GM18505 (cell line): Measurements from ENCODE around the gene PFN1.
A peak's percentile ranks its signal among the peaks of the same experiment; 100 is the strongest.

ENCODE experiments used
- ATAC-seq: cut with Tn5 transposase; IDR thresholded peaks from one replicate; pipeline ENCODE4 v1.9.1; 2021; ENCODE audit not compliant: unreplicated experiment
- POLR2A ChIP-seq: IDR thresholded peaks from 4 replicates; pipeline ENCODE4 v1.6.1; 2011; ENCODE audit warnings: borderline replicate concordance; ENCODE audit not compliant: insufficient read depth, insufficient read length; ENCODE audit errors: extremely low read depth

The PFN1 gene

GRCh38 chr17:4948166-4948930, at the start of gene PFN1:
Gene PFN1, minus strand, starts transcription at chr17:4948530. Its CDS starts 136 bp downstream, at chr17:4948394.
- peak; percentile 94 for TF ChIP-seq POLR2A
- ATAC-seq: peak; percentile 20

- TF ChIP-seq POLR2A: peak; percentile 40
- ATAC-seq: peak; percentile 77
Measured at GRCh38 chr17:4997302-4998026, 49.1 kb upstream of the PFN1 start, which contains the start of the genes INCA1 and KIF1C. Gene INCA1, minus strand, starts transcription at chr17:4997522. Its CDS starts 3,085 bp downstream, at chr17:4994437. Gene KIF1C, plus strand, starts transcription at chr17:4997950. Its CDS starts 2,297 bp downstream, at chr17:5000247.

GRCh38 chr17:4994081-4994595, 45.8 kb upstream of the PFN1 start:
- TF ChIP-seq POLR2A: no peak
- no peak for ATAC-seq

GRCh38 chr17:4987767-4988567, 39.6 kb upstream of the PFN1 start:
- ATAC-seq: no peak
- TF ChIP-seq POLR2A: no peak

- ATAC-seq: peak; percentile 54
- peak; percentile 61 for TF ChIP-seq POLR2A
Measured at GRCh38 chr17:4986951-4987766, 38.8 kb upstream of the PFN1 start, which contains the start of gene CAMTA2. Gene CAMTA2, minus strand, starts transcription at chr17:4987675. Its CDS starts 1,453 bp downstream, at chr17:4986222.

- TF ChIP-seq POLR2A: no peak
- ATAC-seq: no peak
Measured at GRCh38 chr17:4986403-4986802, 38.1 kb upstream of the PFN1 start.

GRCh38 chr17:4982305-4982704, 34.0 kb upstream of the PFN1 start:
- TF ChIP-seq POLR2A: no peak
- no peak for ATAC-seq

- TF ChIP-seq POLR2A: no peak
- ATAC-seq: no peak
Measured at GRCh38 chr17:4980644-4981216, 32.4 kb upstream of the PFN1 start.

GRCh38 chr17:4978726-4979125, 30.4 kb upstream of the PFN1 start:
- TF ChIP-seq POLR2A: no peak
- no peak for ATAC-seq

- no peak for ATAC-seq
- TF ChIP-seq POLR2A: no peak
Measured at GRCh38 chr17:4974115-4974670, 25.9 kb upstream of the PFN1 start.

- ATAC-seq: no peak
- TF ChIP-seq POLR2A: no peak
Measured at GRCh38 chr17:4973256-4974114, 25.2 kb upstream of the PFN1 start.
